BLaER1 (cell line): Measurements from ENCODE around the gene TIFAB.

Experiments
- H3K27ac ChIP-seq: shearing (Covaris generic); formaldehyde crosslinking; 2 replicates; pipeline ENCODE4 v1.8.1; 2022
- H3K27me3 ChIP-seq: shearing (Covaris generic); formaldehyde crosslinking; 2 replicates; pipeline ENCODE4 v1.8.1; 2022
- H3K36me3 ChIP-seq: shearing (Covaris generic); formaldehyde crosslinking; 2 replicates; pipeline ENCODE4 v1.8.1; 2022
- H3K4me1 ChIP-seq: shearing (Covaris generic); formaldehyde crosslinking; 2 replicates; pipeline ENCODE4 v1.8.1; 2022
- H3K4me2 ChIP-seq: shearing (Covaris generic); formaldehyde crosslinking; 2 replicates; pipeline ENCODE4 v1.8.1; 2022
- H3K4me3 ChIP-seq: shearing (Covaris generic); formaldehyde crosslinking; 2 replicates; pipeline ENCODE4 v1.8.1; 2022
- H3K9ac ChIP-seq: shearing (Covaris generic); formaldehyde crosslinking; 2 replicates; pipeline ENCODE4 v1.8.1; 2022
- H3K9me3 ChIP-seq: shearing (Covaris generic); formaldehyde crosslinking; 2 replicates; pipeline ENCODE4 v1.8.1; 2022
- H4K20me1 ChIP-seq: shearing (Covaris generic); formaldehyde crosslinking; 2 replicates; pipeline ENCODE4 v1.8.1; 2022
- Cebpa-rat ChIP-seq: shearing (Covaris generic); IDR thresholded peaks from 2 replicates; pipeline ENCODE4 v1.8.1; 2022

Gene TIFAB

DNA sequence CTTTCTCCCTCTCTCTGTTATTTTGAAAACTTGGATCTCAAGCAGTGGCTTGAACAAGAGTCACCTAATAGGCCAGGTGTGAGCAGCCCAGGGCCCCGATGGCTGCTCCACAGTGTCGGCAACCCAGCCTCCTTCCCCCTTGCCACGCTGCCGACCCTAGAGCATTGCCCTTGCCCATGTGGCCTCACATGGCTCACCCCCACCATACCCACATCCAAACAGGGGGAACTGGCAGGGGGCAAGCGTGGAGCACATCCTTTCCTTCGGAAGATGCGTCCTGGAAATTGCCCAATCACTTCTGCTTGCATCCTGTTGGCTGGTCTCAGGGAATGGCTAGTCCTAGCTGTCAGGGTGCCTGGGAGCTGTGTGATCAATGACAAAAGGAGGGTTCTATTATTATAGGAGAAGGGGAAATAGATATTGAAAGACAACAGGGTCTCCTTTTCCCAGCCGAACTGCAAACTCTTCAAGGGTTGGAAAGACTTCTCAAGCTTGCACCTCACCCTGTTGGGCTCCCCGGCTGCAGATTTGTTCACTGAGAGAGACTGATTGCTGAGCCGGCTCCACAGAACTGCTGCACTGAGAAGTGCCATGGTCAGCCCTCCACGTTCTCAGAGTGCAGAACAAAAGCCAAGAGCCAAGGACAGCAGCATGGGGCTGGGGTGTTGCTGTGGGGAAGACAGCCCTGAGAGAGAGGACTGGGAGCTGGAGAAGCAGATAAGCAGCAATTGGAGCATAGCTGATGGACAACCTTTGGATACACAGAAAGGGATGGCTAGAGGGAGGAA, 8.3 kb upstream of the TIFAB start:
- H3K4me1 ChIP-seq: peaks cover 27% of the 10 kb centered on the region
- no peaks in the 10 kb centered on the region for H3K36me3 ChIP-seq
- 0 out of 2 replicates have a peak, but pooled peaks cover 6% of the 10 kb centered on the region for H3K27me3 ChIP-seq
- H3K9ac ChIP-seq: no peak overlapping the region
- no peak overlapping the region for H3K4me2 ChIP-seq
- TF ChIP-seq Cebpa-rat: no peak
- no peaks in the 10 kb centered on the region for H3K9me3 ChIP-seq
- no peak overlapping the region for H3K27ac ChIP-seq
- no peak overlapping the region for H3K4me3 ChIP-seq
- no peaks in the 10 kb centered on the region for H4K20me1 ChIP-seq

DNA sequence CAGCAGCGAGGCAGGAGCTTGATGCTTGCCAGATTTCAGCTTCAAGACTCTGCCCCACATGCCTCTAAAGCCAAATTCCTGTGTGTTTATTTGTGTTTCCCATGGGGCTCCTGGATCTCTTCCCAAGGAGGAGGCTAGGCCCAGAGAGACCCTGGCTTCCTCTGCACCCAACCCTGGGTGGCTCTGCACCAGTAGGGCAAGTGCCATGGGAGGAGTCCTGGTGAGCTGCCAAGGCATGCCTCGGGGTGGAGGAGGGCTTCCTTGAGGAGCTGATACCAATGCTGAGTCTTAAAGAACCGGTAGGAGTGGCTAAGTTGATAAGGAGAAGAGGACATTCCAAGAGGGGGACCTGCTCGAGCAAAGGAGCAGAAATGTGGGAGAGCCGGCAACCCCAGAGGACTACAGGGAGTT, 6.8 kb upstream of the TIFAB start:
- Histone ChIP-seq H3K4me3 (no peak overlapping the region), H3K9ac (no peak overlapping the region; the same call in 1 of the 2 replicates), H3K4me2 (peak overlapping the region; percentile 64), H3K36me3 (no peaks in the 10 kb centered on the region), H3K9me3 (no peaks in the 10 kb centered on the region), H4K20me1 (no peaks in the 10 kb centered on the region), H3K27me3 (no peaks in the 10 kb centered on the region), H3K4me1 (peaks cover 25% of the 10 kb centered on the region), H3K27ac (0 out of 2 replicates have a peak overlapping the region, but pooled peaks have one; percentile 4)
- no peak for TF ChIP-seq Cebpa-rat

DNA sequence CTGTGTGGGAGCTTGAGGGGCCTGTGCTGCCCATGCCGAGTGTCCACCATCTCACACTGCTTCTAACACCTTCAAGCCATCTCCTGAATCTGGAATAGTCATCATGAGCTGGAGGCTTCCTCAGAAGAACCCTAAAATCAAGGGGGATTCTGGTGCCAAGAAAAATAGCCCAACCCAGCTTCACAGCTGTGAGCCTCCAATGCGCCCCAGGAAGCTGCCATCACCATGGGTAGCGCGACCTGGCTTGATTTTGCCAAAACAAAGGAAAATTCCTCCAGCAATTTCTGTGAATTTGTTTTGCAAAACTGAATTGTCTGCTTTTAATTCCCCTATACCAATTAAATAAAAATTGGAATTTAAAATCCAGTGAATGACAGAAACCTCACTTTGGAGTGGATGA, 6.2 kb upstream of the TIFAB start:
- H3K36me3 ChIP-seq: no peaks in the 10 kb centered on the region
- no peak overlapping the region for H3K9ac ChIP-seq
- H3K9me3 ChIP-seq: no peaks in the 10 kb centered on the region
- H3K27me3 ChIP-seq: no peaks in the 10 kb centered on the region
- no peak overlapping the region for H3K4me3 ChIP-seq
- no peak overlapping the region for H3K27ac ChIP-seq
- H3K4me2 ChIP-seq: peak overlapping the region; percentile 64
- peaks cover 23% of the 10 kb centered on the region for H3K4me1 ChIP-seq
- no peaks in the 10 kb centered on the region for H4K20me1 ChIP-seq
- no peak for TF ChIP-seq Cebpa-rat

DNA sequence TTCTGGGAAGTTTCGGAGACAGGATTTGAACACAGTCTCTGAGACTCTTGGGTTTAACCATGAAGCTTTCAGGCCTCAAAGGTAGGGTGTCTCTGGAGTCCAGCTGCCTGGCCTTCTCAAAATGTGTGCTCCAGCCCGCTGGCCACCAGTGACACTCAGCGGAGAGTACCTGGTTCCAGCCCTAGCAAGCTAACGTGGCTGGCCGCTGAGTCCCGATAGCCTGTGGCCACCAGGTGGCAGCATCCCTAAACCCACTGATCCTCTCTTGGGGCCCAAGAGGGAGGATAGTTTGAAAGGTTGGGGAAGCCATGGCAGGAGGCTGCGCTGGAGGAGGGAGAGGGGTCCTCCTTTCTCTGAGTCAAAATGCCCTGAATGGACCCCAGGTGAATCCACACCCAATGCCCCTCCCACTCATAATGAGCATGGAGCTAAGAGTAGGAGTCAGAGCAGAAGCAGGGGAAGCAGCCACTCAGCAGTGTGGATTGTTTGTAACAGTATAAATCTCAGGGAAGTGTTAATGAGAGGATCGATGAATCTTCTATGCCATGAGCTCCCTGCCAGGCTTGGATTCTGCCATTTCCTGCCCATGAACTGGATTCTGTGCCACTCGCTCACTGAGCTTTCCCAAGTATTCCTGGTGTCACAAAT, 5.4 kb upstream of the TIFAB start:
- TF ChIP-seq Cebpa-rat: no peak
- Histone ChIP-seq H3K9ac (no peak overlapping the region), H3K27ac (no peak overlapping the region), H3K4me1 (peaks cover 21% of the 10 kb centered on the region), H3K4me3 (no peak overlapping the region), H3K9me3 (no peaks in the 10 kb centered on the region), H4K20me1 (no peaks in the 10 kb centered on the region), H3K4me2 (no peak overlapping the region), H3K27me3 (no peaks in the 10 kb centered on the region), H3K36me3 (no peaks in the 10 kb centered on the region)

- no peak for TF ChIP-seq Cebpa-rat
- no peak overlapping the region for H3K4me2 ChIP-seq
- no peak overlapping the region for H3K4me3 ChIP-seq
- no peaks in the 10 kb centered on the region for H3K27me3 ChIP-seq
- H3K36me3 ChIP-seq: no peaks in the 10 kb centered on the region
- H3K4me1 ChIP-seq: peaks cover 29% of the 10 kb centered on the region
- no peak overlapping the region for H3K27ac ChIP-seq
- H4K20me1 ChIP-seq: no peaks in the 10 kb centered on the region
- no peaks in the 10 kb centered on the region for H3K9me3 ChIP-seq
- H3K9ac ChIP-seq: no peak overlapping the region
Observed at GRCh38 chr5:135456238-135457099, 4.3 kb upstream of the TIFAB start.

DNA sequence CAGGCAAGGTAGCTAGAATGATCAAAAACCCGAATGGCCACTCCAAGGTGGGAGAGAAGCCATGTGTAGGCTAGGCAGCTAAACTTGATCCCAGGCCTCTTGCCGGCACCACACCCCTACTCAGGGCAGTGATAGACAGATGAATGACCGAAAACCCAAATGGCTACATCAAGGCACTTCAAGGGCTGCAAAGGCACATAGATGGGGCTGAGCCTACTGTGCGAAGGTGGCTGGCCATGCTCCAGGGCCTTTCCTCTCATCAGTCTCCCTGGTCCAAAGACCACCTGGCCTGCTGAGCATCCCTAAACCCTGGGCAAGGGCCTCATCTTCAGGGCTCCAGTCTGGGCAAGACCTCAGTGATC, 3.7 kb upstream of the TIFAB start:
- no peak for TF ChIP-seq Cebpa-rat
- Histone ChIP-seq H3K9ac (no peak overlapping the region), H3K4me3 (no peak overlapping the region), H3K4me2 (no peak overlapping the region), H3K36me3 (no peaks in the 10 kb centered on the region), H3K9me3 (no peaks in the 10 kb centered on the region), H3K27me3 (no peaks in the 10 kb centered on the region), H3K4me1 (peaks cover 35% of the 10 kb centered on the region), H4K20me1 (no peaks in the 10 kb centered on the region), H3K27ac (no peak overlapping the region)

DNA sequence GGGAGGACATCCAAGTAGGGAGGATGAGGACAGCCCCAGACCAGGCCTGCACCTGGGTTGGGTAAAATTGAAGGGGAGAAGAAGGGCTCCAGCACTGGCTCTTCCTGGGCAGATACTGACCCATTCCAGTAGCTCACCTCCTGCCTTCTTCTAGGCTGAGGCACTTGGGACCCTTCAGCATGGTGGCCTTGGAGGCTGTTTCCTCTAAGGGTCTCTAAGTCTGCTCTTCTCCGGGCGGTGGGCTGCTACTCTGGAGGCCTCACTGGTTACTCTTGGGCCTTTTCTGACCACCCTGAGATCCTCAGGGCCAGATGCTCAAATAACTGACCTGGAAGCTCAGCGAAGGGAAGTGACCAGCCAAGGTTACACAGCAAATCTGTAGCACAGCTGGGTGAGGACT, 2.8 kb upstream of the TIFAB start:
- no peaks in the 10 kb centered on the region for H3K36me3 ChIP-seq
- H3K4me1 ChIP-seq: peaks cover 44% of the 10 kb centered on the region
- H3K27me3 ChIP-seq: no peaks in the 10 kb centered on the region
- no peaks in the 10 kb centered on the region for H3K9me3 ChIP-seq
- H4K20me1 ChIP-seq: no peaks in the 10 kb centered on the region
- H3K4me3 ChIP-seq: no peak overlapping the region
- no peak overlapping the region for H3K4me2 ChIP-seq
- H3K9ac ChIP-seq: no peak overlapping the region
- H3K27ac ChIP-seq: no peak overlapping the region
- TF ChIP-seq Cebpa-rat: no peak

DNA sequence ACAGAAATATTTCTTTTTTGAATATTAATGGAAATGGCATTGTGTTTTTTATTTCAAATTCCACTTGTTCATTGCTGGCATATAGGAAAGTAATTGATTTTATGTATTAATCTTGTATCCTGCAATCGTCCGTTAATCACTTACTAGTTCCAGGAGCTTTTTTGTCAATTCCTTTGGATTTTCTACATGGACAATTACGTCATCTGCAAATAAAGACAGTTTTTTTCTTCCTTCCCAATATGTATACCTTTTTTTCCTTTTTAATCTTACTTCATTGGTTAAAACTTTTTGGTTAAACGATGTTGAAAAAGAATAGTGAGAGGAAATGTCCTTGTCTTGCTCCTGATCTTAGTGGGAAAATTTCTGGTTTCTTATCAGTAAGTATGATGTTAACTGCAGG, 1.5 kb upstream of the TIFAB start:
- H3K4me3 ChIP-seq: no peak overlapping the region
- H3K4me1 ChIP-seq: peaks cover 47% of the 10 kb centered on the region
- H3K9ac ChIP-seq: no peak overlapping the region
- no peak overlapping the region for H3K27ac ChIP-seq
- no peaks in the 10 kb centered on the region for H4K20me1 ChIP-seq
- no peaks in the 10 kb centered on the region for H3K36me3 ChIP-seq
- H3K4me2 ChIP-seq: no peak overlapping the region
- H3K9me3 ChIP-seq: no peaks in the 10 kb centered on the region
- TF ChIP-seq Cebpa-rat: no peak
- H3K27me3 ChIP-seq: no peaks in the 10 kb centered on the region

GRCh38 chr5:135451581-135452320, 400 bp downstream of the TIFAB start:
- H3K36me3 ChIP-seq: no peaks in the 10 kb centered on the region
- H3K9ac ChIP-seq: no peak overlapping the region
- H3K27ac ChIP-seq: peak overlapping the region; percentile 14; the same call in 1 of the 2 replicates
- H3K4me1 ChIP-seq: peaks cover 61% of the 10 kb centered on the region
- peak overlapping the region; percentile 72 for H3K4me2 ChIP-seq
- H3K9me3 ChIP-seq: no peaks in the 10 kb centered on the region
- no peaks in the 10 kb centered on the region for H4K20me1 ChIP-seq
- no peak overlapping the region for H3K4me3 ChIP-seq
- TF ChIP-seq Cebpa-rat: no peak
- H3K27me3 ChIP-seq: no peaks in the 10 kb centered on the region
